K562 (cell line): ENCODE measurements around the gene KRTAP3-2. TPM values are rescaled to one million over a fixed set of nuclear protein-coding genes. Genes with fewer than 3 reads are reported as not detected.

Experiments
- ATAC-seq: fragments of 200-7000 bp; cut with Tn5 transposase; 3 replicates; pipeline ENCODE4 v1.9.1; 2020; ENCODE audit warnings: moderate library complexity
- BruUV-seq: library from RNA; stranded (reverse); fragments of 400-500 nt; replicated peaks from 2 replicates; lab custom pipeline; 2021; lab: Mats Ljungman, UMichigan
- CTCF ChIA-PET: fragments of 300-600 bp; formaldehyde crosslinking; extraction: SDS; loops from one replicate; lab custom pipeline; 2021; ENCODE audit warnings: low intra/inter-chr PET ratio; lab: Yijun Ruan, JAX
- POLR2A ChIA-PET: fragments of 300-600, 350-650 bp; sonication (Branson Sonifier 250); formaldehyde crosslinking; extraction: SDS; loops from one replicate; lab custom pipeline; 2021; ENCODE audit warnings: antibody characterized with exemption, inconsistent platforms; lab: Yijun Ruan, JAX
- DNase-seq, 4 experiments: peaks; one replicate each; pipeline versions ENCODE4 v3.0.0 to v3.0.0-alpha.2; 2011 to 2018; ENCODE audit warnings: low spot score in 3 of 4, mixed read lengths in 3 of 4; ENCODE audit errors: extremely low read depth in 1 of 4
- FAIRE-seq: peaks from 2 replicates; lab custom pipeline; 2011; peaks lifted over from hg19 to GRCh38; lab: Jason Lieb, UNC
- H2AFZ ChIP-seq: 2 replicates; pipeline ENCODE4 v1.6.0; 2011; ENCODE audit warnings: low read depth, low read length, control low read depth, inconsistent platforms
- H3K27ac ChIP-seq: fragments of 200-600 bp; 3 replicates; pipeline ENCODE4 v1.8.0; 2011; ENCODE audit warnings: low read depth, mild to moderate bottlenecking, control low read depth, inconsistent platforms, low read length, moderate library complexity, mixed read lengths; ENCODE audit errors: extremely low read depth
- H3K27me3 ChIP-seq, 2 experiments: fragments of 300-600 bp in 1 of 2; 2 replicates in 1 of 2; 3 replicates in 1 of 2; pipeline versions ENCODE4 v1.6.0 to v1.8.0; 2011; ENCODE audit warnings: inconsistent platforms in 2 of 2, low read length in 2 of 2, mild to moderate bottlenecking in 1 of 2, mixed read lengths in 1 of 2, moderate library complexity in 1 of 2; ENCODE audit not compliant: control insufficient read depth in 2 of 2, insufficient read depth in 2 of 2
- H3K36me3 ChIP-seq: fragments of 300-600 bp; 3 replicates; pipeline ENCODE4 v1.8.0; 2011; ENCODE audit warnings: mild to moderate bottlenecking, low read length, inconsistent platforms; ENCODE audit not compliant: control insufficient read depth, insufficient read depth
- H3K4me1 ChIP-seq, 2 experiments: fragments of 200-600 bp in 1 of 2; replicated peaks in 1 of 2; 2 replicates in 1 of 2; 3 replicates in 1 of 2; pipeline versions ENCODE4 v1.5.1 to v1.8.0; 2011; ENCODE audit warnings: inconsistent platforms in 2 of 2, low read length in 2 of 2, mild to moderate bottlenecking in 1 of 2, mixed read lengths in 1 of 2, moderate library complexity in 1 of 2; ENCODE audit not compliant: control insufficient read depth in 2 of 2, insufficient read depth in 2 of 2
- H3K4me2 ChIP-seq: 2 replicates; pipeline ENCODE4 v1.6.1; 2011; ENCODE audit warnings: low read length, control low read depth, inconsistent platforms, mixed read lengths; ENCODE audit not compliant: insufficient read depth
- H3K4me3 ChIP-seq: fragments of 200-600 bp; sonication (generic), shearing (Covaris generic); 2 replicates; pipeline ENCODE4 v1.5.1; 2016; ENCODE audit warnings: control low read depth, inconsistent platforms
- H3K79me2 ChIP-seq: fragments of 200-600 bp; 3 replicates; pipeline ENCODE4 v1.8.0; 2011; ENCODE audit warnings: low read length, inconsistent platforms; ENCODE audit not compliant: control insufficient read depth, insufficient read depth
- H3K9ac ChIP-seq, 2 experiments: 2 replicates each; pipeline versions ENCODE4 v1.6.0 to v1.6.1; 2011; ENCODE audit warnings: low read depth in 2 of 2, low read length in 2 of 2, control low read depth in 1 of 2, inconsistent platforms in 1 of 2, mild to moderate bottlenecking in 1 of 2, mixed read lengths in 1 of 2; ENCODE audit not compliant: insufficient read depth in 1 of 2
- H3K9me1 ChIP-seq: one replicate; pipeline ENCODE4 v1.6.0; 2011; ENCODE audit warnings: inconsistent platforms, mild to moderate bottlenecking, low read length, moderate library complexity; ENCODE audit not compliant: control insufficient read depth, insufficient read depth
- H3K9me3 ChIP-seq: replicated peaks from 2 replicates; pipeline ENCODE4 v1.5.1; 2011; ENCODE audit warnings: low read depth, low read length, inconsistent platforms; ENCODE audit not compliant: control insufficient read depth, insufficient read depth
- H4K20me1 ChIP-seq: replicated peaks from 2 replicates; pipeline ENCODE4 v1.6.1; 2011; ENCODE audit warnings: low read length, inconsistent platforms, mixed read lengths; ENCODE audit not compliant: control insufficient read depth, insufficient read depth
- HDAC1 ChIP-seq, 2 experiments: fragments of 450-650 bp; IDR thresholded peaks; 2 replicates each; pipeline ENCODE4 v1.6.1; 2016 to 2017; ENCODE audit warnings: inconsistent platforms in 1 of 2, mild to moderate bottlenecking in 1 of 2, moderate library complexity in 1 of 2
- POLR3G ChIP-seq: IDR thresholded peaks from 2 replicates; pipeline ENCODE4 v1.6.1; 2011; ENCODE audit not compliant: insufficient read length, insufficient replicate concordance; ENCODE audit errors: extremely low read depth
- ZNF445 ChIP-seq: fragments of 250-450 bp; sonication (Bioruptor Pico); IDR thresholded peaks from 2 replicates; pipeline ENCODE4 v1.4.0; 2020; ENCODE audit warnings: low read depth, mild to moderate bottlenecking, moderate library complexity
- ZNF717 ChIP-seq: fragments of 250-450 bp; sonication (Bioruptor Pico); IDR thresholded peaks from 2 replicates; pipeline ENCODE4 v1.5.0; 2021
- ZNF764 ChIP-seq: fragments of 250-450 bp; sonication (Bioruptor Pico); IDR thresholded peaks from 2 replicates; pipeline ENCODE4 v1.4.0; 2020; ENCODE audit warnings: low read depth, mild to moderate bottlenecking, moderate library complexity
- WGBS: fragments of 100-300 bp; shearing (Covaris generic); methylation state at CpG from one replicate; pipeline ENCODE4 v1.1.6; 2016; ENCODE audit warnings: low coverage, mixed read lengths; ENCODE audit not compliant: insufficient coverage; ENCODE audit errors: missing lambda C conversion rate; 5-methylcytosine and 5-hydroxymethylcytosine counted together
- in situ Hi-C: fragments of 300-500 bp; cut with MboI; formaldehyde crosslinking; loops from 4 replicates; pipeline ENCODE4 v1.15.0; 2018; ENCODE audit warnings: inconsistent platforms, mixed read lengths
- intact Hi-C: fragments of 100-400 bp; cut with micrococcal nuclease; formaldehyde crosslinking; loops from 2 replicates; pipeline ENCODE4 v1.14.2; 2022
- polyA plus RNA-seq, 8 experiments: library from polyadenylated mRNA; depleted of rRNA in 4 of 8; stranded (reverse) in 5 of 8; unstranded in 3 of 8; fragments of >200 nt; fragmentation: Nextera tagmentation in 2 of 8; fragmentation: Illumina TruSeq in 1 of 8; extraction: Ambion mirVana in 2 of 8; extraction: Trizol in 1 of 8; gene quantifications; 2 replicates each; pipeline versions ENCODE4 v1.2.1 to v1.2.3, GENCODE V29; 2011 to 2014; ENCODE audit warnings: inconsistent platforms in 1 of 8, missing spikeins in 1 of 8
- total RNA-seq, 7 experiments: library from RNA; depleted of rRNA in 6 of 7; stranded (reverse); fragments of >200 nt in 6 of 7; fragmentation: Illumina TruSeq in 2 of 7; extraction: Trizol in 2 of 7; gene quantifications; 2 replicates each; pipeline versions ENCODE4 v1.2.1 to v1.2.3, GENCODE V29; 2011 to 2021; ENCODE audit warnings: low replicate concordance in 1 of 7

Gene KRTAP3-2
- total and polyA plus RNA-seq, 9 of the 15 experiments (the other 6 are each of a cell fraction or from before 2014, with no cell fraction given): not detected

- ATAC-seq: no peak
- Histone ChIP-seq H3K27me3 (peaks cover 0 to 10% of the 10 kb centered on the region in 2 experiments; a peak in 3 of 5 replicates), H4K20me1 (no peaks in the 10 kb centered on the region), H3K4me3 (no peak overlapping the region), H2AFZ (no peak overlapping the region), H3K4me2 (no peak overlapping the region), H3K27ac (no peak overlapping the region), H3K9me3 (no peaks in the 10 kb centered on the region), H3K4me1 (no peaks in the 10 kb centered on the region), H3K79me2 (no peaks in the 10 kb centered on the region), H3K9me1 (no peaks in the 10 kb centered on the region), H3K36me3 (no peaks in the 10 kb centered on the region), H3K9ac (no peak overlapping the region)
- TF ChIP-seq ZNF717 (CRISPR knock-in tag): no peak
- no peak for TF ChIP-seq ZNF764 (CRISPR knock-in tag)
- no peak for TF ChIP-seq HDAC1 (IDR thresholded peaks at IDR 0.05)
- no peak for TF ChIP-seq POLR3G
- no peak for TF ChIP-seq ZNF445 (CRISPR knock-in tag)
- in situ Hi-C loops (no loop called here), intact Hi-C loops (no loop called here)
- BruUV-seq: no TSS peak
- FAIRE-seq: no peak
- ChIA-PET POLR2A (interaction anchor here (0.7 to 1.1 kb wide), 3 partner anchors 8 to 28 kb away, joined by 3 to 4 read pairs (median 4); no protein-coding TSS in a partner anchor), CTCF (no interaction called here)
- DNase-seq: no peak
- WGBS: 2% methylated on average over 12 of the region's 12 CpGs
These were observed 41.4 kb downstream of the KRTAP3-2 start for GRCh38 chr17:40958086-40958953.
